ENCODE results near the gene RPLP2.

DNA sequence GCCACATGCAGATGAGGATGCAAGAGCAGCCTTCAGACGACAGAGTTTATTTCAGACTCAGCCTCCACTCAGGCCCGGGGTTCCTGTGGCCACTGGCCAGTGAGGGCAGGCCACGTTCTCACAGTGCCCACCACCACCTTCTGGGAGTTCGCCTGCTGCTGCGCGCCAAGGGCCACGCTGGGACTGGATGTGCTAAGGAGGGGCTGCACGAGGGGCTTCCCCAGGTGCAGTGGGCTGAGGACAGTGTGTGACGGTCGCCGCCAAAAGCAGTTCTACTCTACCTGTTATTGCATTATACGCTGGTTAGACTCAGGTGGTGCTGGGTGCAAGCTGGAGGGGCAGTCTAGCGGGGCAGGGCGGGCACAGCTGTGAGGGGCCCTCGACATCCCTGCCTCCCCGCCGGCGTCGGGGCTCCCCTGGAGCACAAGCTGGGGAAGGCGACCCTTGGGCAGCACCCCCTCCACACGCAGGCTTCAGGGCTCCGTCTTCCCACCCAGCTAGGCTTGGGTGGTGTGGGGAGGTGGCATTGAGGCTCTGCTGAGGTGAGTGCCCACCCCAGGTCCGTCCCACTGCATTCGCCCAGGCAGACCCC lies 22.6 kb upstream of the RPLP2 start:
- TF ChIP-seq ZNF362 (tag by site-specific recombination; IDR thresholded peaks at IDR 0.05) (no peak), ZNF792 (tag by site-specific recombination; IDR thresholded peaks at IDR 0.05) (no peak), CTCF (tag by site-specific recombination; IDR thresholded peaks at IDR 0.05) (no peak), ZNF324 (tag by site-specific recombination; IDR thresholded peaks at IDR 0.05) (no peak), MEIS1 (CRISPR knock-in tag; IDR thresholded peaks at IDR 0.05; ENCODE audit: borderline replicate concordance) (no peak)

All from HEK293 (cell line).